OCI-LY3 (cell line): ENCODE results near the gene RAB3GAP2.
A peak's percentile ranks its signal among the peaks of the same experiment; 100 is the strongest.

ENCODE experiments used
- EZH2phosphoT487 ChIP-seq: fragments of 200-600 bp; shearing (Covaris generic); IDR thresholded peaks from 2 replicates; pipeline ENCODE4 v1.6.1; 2018; ENCODE audit warnings: antibody characterized with exemption, mixed run types, low read depth
- TF ChIP-seq, protein P1 (sequence below): fragments of 200-600, 300-600 bp; sonication (generic); IDR thresholded peaks from 2 replicates; pipeline ENCODE4 v1.5.1; 2014; ENCODE audit warnings: antibody characterized with exemption, low read length, low read depth

DNA sequence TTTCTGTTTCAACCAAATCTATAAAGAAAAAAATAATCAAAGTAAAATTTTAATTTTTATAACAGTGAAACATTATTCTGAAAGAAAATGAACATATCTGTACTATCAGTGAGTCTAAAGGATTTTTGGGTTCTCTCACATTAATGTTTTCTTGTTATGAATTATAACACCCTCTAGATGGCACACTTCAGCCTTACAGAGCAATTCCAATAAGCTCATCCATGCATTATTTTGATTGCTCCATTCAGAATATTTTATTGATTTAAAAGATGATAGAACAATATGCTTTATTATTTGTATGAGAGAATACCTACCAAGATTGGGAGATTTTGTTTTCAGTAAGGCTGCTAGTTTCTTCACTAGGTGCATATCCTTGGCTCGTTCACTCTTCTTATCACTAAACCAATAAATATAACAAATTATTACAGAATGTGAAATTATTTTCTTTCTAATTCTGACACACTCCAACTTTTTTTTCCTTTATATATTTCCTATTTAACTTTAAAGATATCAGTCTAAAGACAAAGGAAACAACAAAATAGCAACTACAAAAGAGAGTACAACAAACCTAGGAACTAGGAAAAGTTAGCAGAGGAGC is 82.4 kb downstream of the RAB3GAP2 start:
- TF ChIP-seq, protein P1, sequence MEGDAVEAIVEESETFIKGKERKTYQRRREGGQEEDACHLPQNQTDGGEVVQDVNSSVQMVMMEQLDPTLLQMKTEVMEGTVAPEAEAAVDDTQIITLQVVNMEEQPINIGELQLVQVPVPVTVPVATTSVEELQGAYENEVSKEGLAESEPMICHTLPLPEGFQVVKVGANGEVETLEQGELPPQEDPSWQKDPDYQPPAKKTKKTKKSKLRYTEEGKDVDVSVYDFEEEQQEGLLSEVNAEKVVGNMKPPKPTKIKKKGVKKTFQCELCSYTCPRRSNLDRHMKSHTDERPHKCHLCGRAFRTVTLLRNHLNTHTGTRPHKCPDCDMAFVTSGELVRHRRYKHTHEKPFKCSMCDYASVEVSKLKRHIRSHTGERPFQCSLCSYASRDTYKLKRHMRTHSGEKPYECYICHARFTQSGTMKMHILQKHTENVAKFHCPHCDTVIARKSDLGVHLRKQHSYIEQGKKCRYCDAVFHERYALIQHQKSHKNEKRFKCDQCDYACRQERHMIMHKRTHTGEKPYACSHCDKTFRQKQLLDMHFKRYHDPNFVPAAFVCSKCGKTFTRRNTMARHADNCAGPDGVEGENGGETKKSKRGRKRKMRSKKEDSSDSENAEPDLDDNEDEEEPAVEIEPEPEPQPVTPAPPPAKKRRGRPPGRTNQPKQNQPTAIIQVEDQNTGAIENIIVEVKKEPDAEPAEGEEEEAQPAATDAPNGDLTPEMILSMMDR: peak; percentile 62
- no peak for TF ChIP-seq EZH2phosphoT487
